Suprapubic skin (tissue), 4 donors: ENCODE results near the gene REEP3. TPM values are rescaled to one million over a fixed set of nuclear protein-coding genes. Genes with fewer than 3 reads are reported as not detected.

Experiments
- DNase-seq, 2 donors: peaks; one replicate each; pipeline ENCODE4 v3.0.0-alpha.2; 2019; ENCODE audit warnings: low spot score in 2 of 2
- H3K27ac ChIP-seq: fragments of 200-600 bp; sonication (generic); one replicate; pipeline ENCODE4 v1.5.1; 2019
- H3K27me3 ChIP-seq: fragments of 200-600 bp; sonication (generic); one replicate; pipeline ENCODE4 v1.5.1; 2019
- H3K36me3 ChIP-seq: fragments of 200-600 bp; sonication (generic); one replicate; pipeline ENCODE4 v1.5.1; 2019
- H3K4me1 ChIP-seq: fragments of 200-600 bp; sonication (generic); one replicate; pipeline ENCODE4 v1.5.1; 2019
- H3K4me3 ChIP-seq: fragments of 200-600 bp; sonication (generic); one replicate; pipeline ENCODE4 v1.5.1; 2019; ENCODE audit warnings: mild to moderate bottlenecking
- H3K9me3 ChIP-seq: fragments of 200-600 bp; sonication (generic); one replicate; pipeline ENCODE4 v1.5.1; 2019
- EP300 ChIP-seq: sonication (generic); formaldehyde crosslinking; IDR thresholded peaks from one replicate; pipeline ENCODE4 v1.6.1; 2017; ENCODE audit warnings: antibody characterized with exemption
- POLR2A ChIP-seq, 2 donors: fragments of 450-650 bp; IDR thresholded peaks; one replicate each; pipeline ENCODE4 v1.6.1; 2017; ENCODE audit warnings: antibody characterized with exemption in 2 of 2, mild to moderate bottlenecking in 2 of 2, moderate library complexity in 2 of 2
- POLR2AphosphoS5 ChIP-seq, 3 donors: sonication (generic); formaldehyde crosslinking; IDR thresholded peaks; one replicate each; pipeline ENCODE4 v1.6.1; 2017; ENCODE audit warnings: antibody characterized with exemption in 3 of 3
- WGBS: methylation state at CpG from one replicate; pipeline ENCODE4 v1.1.5; 2018; 5-methylcytosine and 5-hydroxymethylcytosine counted together
- total RNA-seq, 4 donors: library from RNA; depleted of rRNA; stranded (reverse); fragments of >200 nt; gene quantifications; one replicate each; pipeline ENCODE4 v1.1.0, GENCODE V29; 2016
- TF ChIP-seq, protein P1 (sequence below), 2 donors: fragments of 200-600 bp in 1 of 2; fragments of 450-650 bp in 1 of 2; sonication (generic) in 1 of 2; IDR thresholded peaks; one replicate each; pipeline ENCODE4 v1.5.1; 2016 to 2019; ENCODE audit warnings: antibody characterized with exemption in 2 of 2, mild to moderate bottlenecking in 1 of 2, moderate library complexity in 1 of 2

REEP3 gene
- total RNA-seq, 4 donors from 2014 or later, result 29.0 to 79.2 (median 31.1) TPM

GRCh38 chr10:63631991-63632390 is 110.8 kb downstream of the REEP3 start:
- Histone ChIP-seq H3K9me3 (no peaks in the 10 kb centered on the region), H3K27me3 (no peaks in the 10 kb centered on the region), H3K4me1 (peaks cover 36% of the 10 kb centered on the region), H3K36me3 (no peaks in the 10 kb centered on the region), H3K27ac (no peak overlapping the region), H3K4me3 (no peak overlapping the region)
- DNase-seq, result no peak
- TF ChIP-seq POLR2AphosphoS5 (IDR thresholded peaks at IDR 0.05) (no peak), POLR2A (IDR thresholded peaks at IDR 0.05) (no peak), EP300 (no peak)
- TF ChIP-seq, protein P1, sequence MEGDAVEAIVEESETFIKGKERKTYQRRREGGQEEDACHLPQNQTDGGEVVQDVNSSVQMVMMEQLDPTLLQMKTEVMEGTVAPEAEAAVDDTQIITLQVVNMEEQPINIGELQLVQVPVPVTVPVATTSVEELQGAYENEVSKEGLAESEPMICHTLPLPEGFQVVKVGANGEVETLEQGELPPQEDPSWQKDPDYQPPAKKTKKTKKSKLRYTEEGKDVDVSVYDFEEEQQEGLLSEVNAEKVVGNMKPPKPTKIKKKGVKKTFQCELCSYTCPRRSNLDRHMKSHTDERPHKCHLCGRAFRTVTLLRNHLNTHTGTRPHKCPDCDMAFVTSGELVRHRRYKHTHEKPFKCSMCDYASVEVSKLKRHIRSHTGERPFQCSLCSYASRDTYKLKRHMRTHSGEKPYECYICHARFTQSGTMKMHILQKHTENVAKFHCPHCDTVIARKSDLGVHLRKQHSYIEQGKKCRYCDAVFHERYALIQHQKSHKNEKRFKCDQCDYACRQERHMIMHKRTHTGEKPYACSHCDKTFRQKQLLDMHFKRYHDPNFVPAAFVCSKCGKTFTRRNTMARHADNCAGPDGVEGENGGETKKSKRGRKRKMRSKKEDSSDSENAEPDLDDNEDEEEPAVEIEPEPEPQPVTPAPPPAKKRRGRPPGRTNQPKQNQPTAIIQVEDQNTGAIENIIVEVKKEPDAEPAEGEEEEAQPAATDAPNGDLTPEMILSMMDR (IDR thresholded peaks at IDR 0.05), result no peak
- WGBS, result 54% methylated on average over 3 of the region's 3 CpGs

DNA sequence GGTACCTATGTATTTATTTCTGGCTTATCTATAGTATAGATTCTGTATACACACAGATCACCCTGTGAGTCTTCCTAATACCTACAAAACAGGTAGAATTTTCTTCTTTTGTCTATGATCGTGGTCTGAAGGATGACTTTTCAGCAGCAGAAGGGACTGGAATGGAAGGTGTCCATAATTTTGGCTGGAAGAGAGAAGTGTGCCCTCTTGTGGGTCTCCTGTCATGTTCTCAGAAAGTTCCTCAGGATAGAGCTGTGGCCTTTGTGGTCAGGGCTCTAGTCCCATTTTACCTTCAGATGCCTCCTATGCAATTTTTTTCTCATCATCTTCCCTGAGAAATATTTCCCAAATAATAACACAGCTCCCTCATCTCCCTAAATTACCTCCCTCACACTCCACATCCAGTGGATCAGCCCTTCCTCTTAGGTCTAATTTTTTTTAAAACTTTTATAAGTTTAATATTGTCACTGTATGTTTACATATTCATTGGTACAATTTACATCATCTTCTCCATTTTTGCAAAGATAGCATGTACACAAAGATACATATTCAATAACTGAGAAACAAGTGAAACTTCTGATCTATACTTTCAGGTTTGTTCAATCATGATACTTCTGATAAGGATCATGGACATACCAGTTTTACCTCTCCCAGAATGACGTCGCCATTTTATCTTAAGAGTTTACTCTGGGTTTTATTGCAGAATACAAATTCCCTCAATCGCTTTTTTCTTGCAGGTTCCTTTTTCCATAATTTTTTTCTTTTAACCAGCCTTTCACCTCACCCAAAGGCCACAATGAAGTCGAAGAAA is 112.7 kb downstream of the REEP3 start:
- H3K27ac ChIP-seq, result no peak overlapping the region
- TF ChIP-seq POLR2AphosphoS5 (IDR thresholded peaks at IDR 0.05), result no peak
- TF ChIP-seq, protein P1 (IDR thresholded peaks at IDR 0.05), result peak in 1 of 2 donors; percentile 16
- no peak for TF ChIP-seq EP300
- H3K36me3 ChIP-seq, result no peaks in the 10 kb centered on the region
- H3K4me3 ChIP-seq, result no peak overlapping the region
- no peaks in the 10 kb centered on the region for H3K9me3 ChIP-seq
- peaks cover 24% of the 10 kb centered on the region for H3K4me1 ChIP-seq
- no peak for DNase-seq
- 64% methylated on average over 5 of the region's 5 CpGs for WGBS
- no peaks in the 10 kb centered on the region for H3K27me3 ChIP-seq

DNA sequence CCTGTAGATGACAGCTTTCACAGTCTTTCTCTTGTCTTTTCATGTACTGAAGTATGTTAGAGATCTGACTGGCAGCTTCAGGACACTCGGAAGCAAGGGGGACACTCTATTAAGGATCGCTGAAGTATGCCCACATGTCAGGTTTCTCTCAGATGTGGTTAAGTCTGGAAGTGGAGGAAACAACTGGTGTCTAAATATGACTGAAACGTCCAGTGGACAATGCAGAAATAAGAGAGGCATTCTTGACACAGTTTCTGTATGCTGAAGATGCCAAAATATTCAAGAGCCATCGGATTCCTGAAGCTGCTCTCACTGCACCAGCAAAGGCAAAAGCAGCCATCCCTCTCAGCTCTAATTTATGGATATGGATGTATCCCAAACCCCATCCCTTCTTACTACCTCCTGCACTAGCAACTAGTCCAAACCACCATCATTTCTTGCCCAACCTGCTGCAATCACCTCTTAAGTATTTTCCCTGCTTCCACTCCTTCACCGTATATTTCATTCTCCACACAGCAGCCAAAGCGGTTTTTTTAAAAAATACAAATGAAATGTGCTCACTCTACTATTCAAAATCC is 113.4 kb downstream of the REEP3 start:
- Histone ChIP-seq H3K27ac (no peak overlapping the region), H3K9me3 (no peaks in the 10 kb centered on the region), H3K4me3 (no peak overlapping the region), H3K4me1 (peaks cover 20% of the 10 kb centered on the region), H3K27me3 (no peaks in the 10 kb centered on the region), H3K36me3 (no peaks in the 10 kb centered on the region)
- TF ChIP-seq, protein P1 (IDR thresholded peaks at IDR 0.05), result no peak
- TF ChIP-seq POLR2A (IDR thresholded peaks at IDR 0.05) (no peak), POLR2AphosphoS5 (IDR thresholded peaks at IDR 0.05) (no peak)
- WGBS, result 76% methylated on average over 6 of the region's 6 CpGs
- DNase-seq, result no peak

GRCh38 chr10:63636812-63637211 is 115.6 kb downstream of the REEP3 start:
- Histone ChIP-seq H3K27ac (no peak overlapping the region), H3K36me3 (no peaks in the 10 kb centered on the region), H3K4me1 (peaks cover 9% of the 10 kb centered on the region), H3K9me3 (no peaks in the 10 kb centered on the region), H3K27me3 (no peaks in the 10 kb centered on the region), H3K4me3 (no peak overlapping the region)
- no peak for TF ChIP-seq POLR2A (IDR thresholded peaks at IDR 0.05)
- no peak for TF ChIP-seq EP300
- TF ChIP-seq POLR2AphosphoS5 (IDR thresholded peaks at IDR 0.05), result no peak
- TF ChIP-seq, protein P1 (IDR thresholded peaks at IDR 0.05), result no peak
- 49% methylated on average over 3 of the region's 3 CpGs for WGBS
- no peak for DNase-seq

DNA sequence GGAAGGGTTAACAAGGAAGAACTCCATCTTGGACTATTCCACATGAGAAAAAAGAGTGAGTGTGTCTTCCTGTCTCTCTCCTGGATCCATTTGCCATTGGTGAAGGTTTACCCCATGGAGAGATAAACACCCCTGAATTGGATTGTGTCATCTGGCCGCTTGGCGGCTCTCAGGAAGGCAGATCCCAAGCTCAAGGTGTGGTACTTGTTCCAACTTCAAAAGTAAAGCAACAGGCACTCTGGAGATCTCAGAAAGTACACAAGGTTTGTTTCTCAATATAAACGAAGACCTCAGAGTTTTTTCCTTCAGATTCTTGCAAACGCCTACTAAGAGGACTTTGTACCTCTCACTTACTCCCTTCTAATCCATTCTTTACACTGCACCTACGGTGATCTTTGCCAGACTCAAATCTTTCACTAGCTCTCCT is 116.7 kb downstream of the REEP3 start:
- TF ChIP-seq, protein P1 (IDR thresholded peaks at IDR 0.05), result no peak
- TF ChIP-seq EP300 (no peak), POLR2A (IDR thresholded peaks at IDR 0.05) (no peak), POLR2AphosphoS5 (IDR thresholded peaks at IDR 0.05) (no peak)
- H3K9me3 ChIP-seq, result no peaks in the 10 kb centered on the region
- no peaks in the 10 kb centered on the region for H3K36me3 ChIP-seq
- H3K4me3 ChIP-seq, result no peak overlapping the region
- no peaks in the 10 kb centered on the region for H3K27me3 ChIP-seq
- no peak for DNase-seq
- no peak overlapping the region for H3K27ac ChIP-seq
- H3K4me1 ChIP-seq, result peaks cover 9% of the 10 kb centered on the region
- WGBS, result 79% methylated on average over 5 of the region's 5 CpGs
